CD14-positive monocyte (primary cell): ENCODE results near the gene ZNF761. TPM values are rescaled to one million over a fixed set of nuclear protein-coding genes. Genes with fewer than 3 reads are reported as not detected.

Experiments used
- DNase-seq, 3 donors: peaks; one replicate each; pipeline ENCODE4 v3.0.0-alpha.2; 2011 to 2022
- H2AFZ ChIP-seq: 2 replicates; pipeline ENCODE4 v1.6.0; 2012; ENCODE audit warnings: mild to moderate bottlenecking, low read depth, low read length, inconsistent platforms; ENCODE audit not compliant: insufficient read depth, poor library complexity, severe bottlenecking
- H3K27ac ChIP-seq, 2 donors: 1 replicate in 1 of 2; 2 replicates in 1 of 2; pipeline ENCODE4 v1.5.1; 2012 to 2013; ENCODE audit warnings: low read length in 2 of 2, control low read depth in 1 of 2, inconsistent platforms in 1 of 2, low read depth in 1 of 2, mild to moderate bottlenecking in 1 of 2
- H3K27me3 ChIP-seq, 2 donors: one replicate each; pipeline versions ENCODE4 v1.6.0 to v1.6.1; 2011 to 2013; ENCODE audit warnings: low read length in 2 of 2; ENCODE audit not compliant: control insufficient read depth in 2 of 2, insufficient read depth in 2 of 2
- H3K36me3 ChIP-seq, 2 donors: replicated peaks in 1 of 2; 1 replicate in 1 of 2; 2 replicates in 1 of 2; pipeline versions ENCODE4 v1.5.1 to v1.6.1; 2012 to 2013; ENCODE audit warnings: low read length in 2 of 2, control low read depth in 1 of 2, inconsistent platforms in 1 of 2, mild to moderate bottlenecking in 1 of 2; ENCODE audit not compliant: insufficient read depth in 2 of 2, control insufficient read depth in 1 of 2
- H3K4me1 ChIP-seq, 2 donors: 1 replicate in 1 of 2; 2 replicates in 1 of 2; pipeline versions ENCODE4 v1.5.1 to v1.6.1; 2012 to 2013; ENCODE audit warnings: low read length in 2 of 2, control low read depth in 1 of 2, inconsistent platforms in 1 of 2, mild to moderate bottlenecking in 1 of 2, moderate library complexity in 1 of 2; ENCODE audit not compliant: insufficient read depth in 2 of 2, control insufficient read depth in 1 of 2
- H3K4me2 ChIP-seq: replicated peaks from 2 replicates; pipeline ENCODE3; 2012; ENCODE audit warnings: low read length, moderate library complexity, mild to moderate bottlenecking; ENCODE audit not compliant: poor library complexity, severe bottlenecking; ENCODE audit errors: extremely low read depth
- H3K4me3 ChIP-seq, 3 experiments: fragments of 200-600 bp in 1 of 3; sonication (generic) in 1 of 3; replicated peaks in 1 of 3; 1 replicate in 2 of 3; 2 replicates in 1 of 3; pipeline ENCODE4 v1.5.1; 2011 to 2013; ENCODE audit warnings: low read length in 3 of 3, mild to moderate bottlenecking in 3 of 3, control low read depth in 2 of 3, low read depth in 2 of 3, inconsistent platforms in 1 of 3, moderate library complexity in 1 of 3
- H3K79me2 ChIP-seq: 2 replicates; pipeline ENCODE4 v1.6.0; 2012; ENCODE audit warnings: mild to moderate bottlenecking, control low read depth, inconsistent platforms, low read length, moderate library complexity; ENCODE audit not compliant: insufficient read depth
- H3K9ac ChIP-seq: 2 replicates; pipeline ENCODE4 v1.6.0; 2017; ENCODE audit warnings: low read length, mild to moderate bottlenecking; ENCODE audit not compliant: insufficient read depth, poor library complexity, severe bottlenecking
- H3K9me3 ChIP-seq, 2 donors: replicated peaks in 1 of 2; 1 replicate in 1 of 2; 2 replicates in 1 of 2; pipeline versions ENCODE4 v1.5.1 to v1.6.1; 2012 to 2013; ENCODE audit warnings: low read length in 2 of 2, control low read depth in 1 of 2; ENCODE audit not compliant: control insufficient read depth in 1 of 2, insufficient read depth in 1 of 2
- H4K20me1 ChIP-seq: 2 replicates; pipeline ENCODE4 v1.6.0; 2012; ENCODE audit warnings: mild to moderate bottlenecking, low read length, control low read depth, moderate library complexity; ENCODE audit not compliant: insufficient read depth
- H3K27ac Mint-ChIP-seq, 7 donors: one replicate each; pipeline ENCODE4 v1.8.0; 2020; ENCODE audit warnings: mild to moderate bottlenecking in 7 of 7, mixed read lengths in 7 of 7, moderate library complexity in 6 of 7, inconsistent platforms in 2 of 7
- H3K27me3 Mint-ChIP-seq, 3 donors: one replicate each; pipeline ENCODE4 v1.8.0; 2021 to 2022; ENCODE audit warnings: low read depth in 3 of 3, mild to moderate bottlenecking in 3 of 3, mixed read lengths in 3 of 3, moderate library complexity in 3 of 3, inconsistent platforms in 1 of 3
- H3K36me3 Mint-ChIP-seq, 2 donors: one replicate each; pipeline ENCODE4 v1.8.0; 2020; ENCODE audit warnings: mixed read lengths in 2 of 2, inconsistent platforms in 1 of 2, mild to moderate bottlenecking in 1 of 2
- H3K4me1 Mint-ChIP-seq: one replicate; pipeline ENCODE4 v1.8.0; 2020; ENCODE audit warnings: mild to moderate bottlenecking, mixed read lengths
- H3K4me3 Mint-ChIP-seq, 2 donors: one replicate each; pipeline ENCODE4 v1.8.0; 2020; ENCODE audit warnings: mild to moderate bottlenecking in 2 of 2, mixed read lengths in 2 of 2, moderate library complexity in 1 of 2
- H3K9me3 Mint-ChIP-seq, 7 donors: one replicate each; pipeline ENCODE4 v1.8.0; 2020 to 2022; ENCODE audit warnings: mixed read lengths in 7 of 7, mild to moderate bottlenecking in 6 of 7, moderate library complexity in 6 of 7, inconsistent platforms in 2 of 7
- CTCF ChIP-seq: fragments of 200-600 bp; IDR thresholded peaks from one replicate; pipeline ENCODE4 v1.8.0; 2022; ENCODE audit warnings: antibody characterized with exemption, mild to moderate bottlenecking
- WGBS: methylation state at CpG from one replicate; pipeline ENCODE4 v1.1.5; 2013; ENCODE audit warnings: missing lambda C conversion rate; ENCODE audit not compliant: insufficient coverage; 5-methylcytosine and 5-hydroxymethylcytosine counted together
- intact Hi-C, 2 donors: fragments of 100-400 bp; cut with micrococcal nuclease; formaldehyde crosslinking; loops; one replicate each; pipeline versions ENCODE4 v1.15.0 to v1.15.1; 2023
- polyA minus RNA-seq: library from RNA; depleted of rRNA, polyadenylated mRNA; stranded (reverse); fragments of >200 nt; gene quantifications from 2 replicates; pipeline ENCODE4 v1.2.3, GENCODE V29; 2012
- polyA plus RNA-seq, 3 donors: library from polyadenylated mRNA; depleted of rRNA in 1 of 3; unstranded in 2 of 3; stranded (reverse) in 1 of 3; fragments of 300-500 nt in 2 of 3; fragments of >200 nt in 1 of 3; fragmentation: Illumina TruSeq in 2 of 3; gene quantifications; 1 replicate in 2 of 3; 2 replicates in 1 of 3; pipeline ENCODE4 v1.2.3, GENCODE V29; 2012 to 2021
- total RNA-seq, 12 experiments: library from RNA in 1 of 12; stranded (reverse) in 1 of 12; fragments of 120-200 nt in 1 of 12; gene quantifications; one replicate each; pipeline ENCODE4 v1.2.4 and lab custom pipeline; 2013 to 2026; ENCODE audit warnings: mixed read lengths in 6 of 12, inconsistent platforms in 1 of 12

Gene ZNF761
- 7.6 TPM for total RNA-seq (2013)
- polyA plus RNA-seq (1 to 10 TPM; 3.4 to 6.1 (median 5.6) TPM), polyA minus RNA-seq (2.2 and 3.4 TPM in 2 replicates), total RNA-seq (lab: John Stamatoyannopoulos, UW) (1.8 to 12.4 (median 8.4) reads per million in 11 experiments)

GRCh38 chr19:53431399-53432087 lies at the start of gene ZNF761:
ZNF761 (plus strand) TSS chr19:53431984; CDS start chr19:53447269, 15,285 bp downstream.
- peaks cover 13 to 33% of the 10 kb centered on the region in 2 donors for H3K36me3 ChIP-seq
- TF ChIP-seq CTCF = peak; percentile 59
- under 1% methylated on average over 40 of the region's 46 CpGs for WGBS

GRCh38 chr19:53388168-53388567 lies 43.6 kb upstream of the ZNF761 start:
- Mint-ChIP-seq H3K36me3 (peaks cover 0 to 5% of the 10 kb centered on the region in 2 donors), H3K27ac (no peak overlapping the region), H3K27me3 (peaks cover 0 to 3% (median 2%) of the 10 kb centered on the region in 3 donors), H3K4me3 (no peak overlapping the region), H3K9me3 (peaks cover 61 to 94% (median 91%) of the 10 kb centered on the region in 7 donors), H3K4me1 (no peaks in the 10 kb centered on the region)
- no peaks in the 10 kb centered on the region for H3K27me3 ChIP-seq
- no peak for DNase-seq
- TF ChIP-seq CTCF = no peak
- no peak overlapping the region for H3K4me3 ChIP-seq
- H2AFZ ChIP-seq = no peak overlapping the region
- H3K4me2 ChIP-seq = no peak overlapping the region
- intact Hi-C loops = no loop called here
- no peak overlapping the region for H3K27ac ChIP-seq
- H3K4me1 ChIP-seq = no peaks in the 10 kb centered on the region
- no peaks in the 10 kb centered on the region for H3K36me3 ChIP-seq
- peaks cover 79 to 93% of the 10 kb centered on the region in 2 donors for H3K9me3 ChIP-seq
- no peak overlapping the region for H3K9ac ChIP-seq
- no peaks in the 10 kb centered on the region for H4K20me1 ChIP-seq
- H3K79me2 ChIP-seq = no peaks in the 10 kb centered on the region
- no CpG with 5 or more reads among the region's 3 CpGs for WGBS

More at GRCh38 chr19:53431399-53432087, at the start of gene ZNF761:
- peak within 1 kb of the TSS; percentile 55 to 94 (median 91) for H3K4me3 ChIP-seq
- peak within 1 kb of the TSS; percentile 66 to 93 for H3K27ac ChIP-seq
- intact Hi-C loops = loop anchor here (2.0 to 10.0 kb wide), 6 partner anchors 34 to 234 kb away; partner anchors contain the start of genes ZNF765 (in 2 of the 2) and ZNF813 (in 2 of the 2)
- Mint-ChIP-seq H3K4me1 (peaks cover 19% of the 10 kb centered on the region), H3K36me3 (peaks cover 30 to 32% of the 10 kb centered on the region in 2 donors), H3K9me3 (peaks cover 2 to 26% (median 18%) of the 10 kb centered on the region in 7 donors), H3K27ac (peak within 1 kb of the TSS; percentile 93 to 96 (median 94)), H3K27me3 (peaks cover 1 to 9% (median 6%) of the 10 kb centered on the region in 3 donors), H3K4me3 (peak within 1 kb of the TSS; percentile 93 to 96)
- H3K4me1 ChIP-seq = peaks cover 18 to 20% of the 10 kb centered on the region in 2 donors
- H3K9ac ChIP-seq = peak within 1 kb of the TSS; percentile 90
- peaks cover 0 to 4% of the 10 kb centered on the region in 2 donors for H3K27me3 ChIP-seq
- H3K4me2 ChIP-seq = peak within 1 kb of the TSS; percentile 80
- peaks cover 25% of the 10 kb centered on the region for H3K79me2 ChIP-seq
- H4K20me1 ChIP-seq = no peaks in the 10 kb centered on the region
- H2AFZ ChIP-seq = peak within 1 kb of the TSS; percentile 99
- H3K9me3 ChIP-seq = peaks cover 11 to 20% of the 10 kb centered on the region in 2 donors
- peak; percentile 91 to 92 (median 92) for DNase-seq
